HepG2 (cell line): Measurements from ENCODE around the gene HES2. TPM values are rescaled to one million over a fixed set of nuclear protein-coding genes. Genes with fewer than 3 reads are reported as not detected.

Experiments
- GFI1 ChIP-seq: sonication (generic); formaldehyde crosslinking; IDR thresholded peaks from 2 replicates; pipeline ENCODE4 v1.5.0; 2020; ENCODE audit warnings: missing genetic modification reagents, mild to moderate bottlenecking, borderline replicate concordance
- GZF1 ChIP-seq: sonication (generic); formaldehyde crosslinking; IDR thresholded peaks from 2 replicates; pipeline ENCODE4 v1.5.1; 2020; ENCODE audit warnings: mild to moderate bottlenecking, missing genetic modification reagents
- IKZF5 ChIP-seq: IDR thresholded peaks from 2 replicates; pipeline ENCODE4 v1.6.1; 2018; ENCODE audit warnings: missing genetic modification reagents, mild to moderate bottlenecking, missing compliant biosample characterization
- UBTF ChIP-seq: sonication (generic); formaldehyde crosslinking; IDR thresholded peaks from 2 replicates; pipeline ENCODE4 v1.4.0; 2020; ENCODE audit warnings: mild to moderate bottlenecking, missing genetic modification reagents
- ZBTB1 ChIP-seq: sonication (generic); formaldehyde crosslinking; IDR thresholded peaks from 2 replicates; pipeline ENCODE4 v1.4.0; 2020; ENCODE audit warnings: missing genetic modification reagents, borderline replicate concordance
- ZNF513 ChIP-seq: sonication (generic); formaldehyde crosslinking; conservative IDR thresholded peaks from 2 replicates; pipeline ENCODE4 v1.5.0; 2020; ENCODE audit warnings: missing genetic modification reagents
- ZNF567 ChIP-seq: sonication (generic); formaldehyde crosslinking; IDR thresholded peaks from 2 replicates; pipeline ENCODE4 v1.8.1; 2023; ENCODE audit warnings: mild to moderate bottlenecking, missing genetic modification reagents, borderline replicate concordance
- ZNF691 ChIP-seq: sonication (generic); formaldehyde crosslinking; IDR thresholded peaks from 2 replicates; pipeline ENCODE4 v1.4.0; 2020; ENCODE audit warnings: missing genetic modification reagents, low read depth, mild to moderate bottlenecking, borderline replicate concordance
- ZXDC ChIP-seq: sonication (generic); formaldehyde crosslinking; IDR thresholded peaks from 2 replicates; pipeline ENCODE4 v1.5.0; 2020; ENCODE audit warnings: mild to moderate bottlenecking, missing genetic modification reagents
- polyA plus RNA-seq, 8 experiments: library from polyadenylated mRNA; depleted of rRNA in 3 of 8; stranded (reverse) in 7 of 8; unstranded in 1 of 8; fragments of >200 nt; fragmentation: Illumina TruSeq in 4 of 8; extraction: Trizol in 4 of 8; gene quantifications; 2 replicates each; pipeline versions ENCODE4 v1.2.1 to v1.2.3, GENCODE V29; 2011 to 2016; ENCODE audit warnings: low read depth in 4 of 8, missing spikeins in 1 of 8, mixed read lengths in 1 of 8; ENCODE audit not compliant: insufficient read depth in 1 of 8
- total RNA-seq, 5 experiments: library from RNA; depleted of rRNA; stranded (reverse); fragments of >200 nt; fragmentation: Illumina TruSeq; extraction: Trizol; gene quantifications; 2 replicates each; pipeline ENCODE4 v1.2.3, GENCODE V29; 2016; ENCODE audit warnings: low read depth in 1 of 5
- TF ChIP-seq, protein P1 (sequence below): sonication (generic); formaldehyde crosslinking; IDR thresholded peaks from 2 replicates; pipeline ENCODE4 v1.4.0; 2020; ENCODE audit warnings: missing genetic modification reagents, borderline replicate concordance
- TF ChIP-seq, protein P2 (sequence below): sonication (generic); formaldehyde crosslinking; IDR thresholded peaks from 2 replicates; pipeline ENCODE4 v1.4.0; 2020; ENCODE audit warnings: mild to moderate bottlenecking, low read depth, missing genetic modification reagents

Gene HES2
- total and polyA plus RNA-seq, 2 of the 13 experiments (the other 11 are each of a cell fraction or from before 2014, with no cell fraction given) = 0.11 to 0.17 TPM

GRCh38 chr1:6373961-6374720 is 45.6 kb downstream of the HES2 start (continued):
- TF ChIP-seq UBTF (CRISPR knock-in tag) (no peak), GFI1 (CRISPR knock-in tag) (no peak), IKZF5 (CRISPR knock-in tag) (no peak), GZF1 (no peak), ZNF691 (CRISPR knock-in tag) (no peak), ZBTB1 (CRISPR knock-in tag) (no peak), ZNF567 (CRISPR knock-in tag) (no peak), ZNF513 (no peak), ZXDC (CRISPR knock-in tag) (no peak)
- TF ChIP-seq, protein P1, sequence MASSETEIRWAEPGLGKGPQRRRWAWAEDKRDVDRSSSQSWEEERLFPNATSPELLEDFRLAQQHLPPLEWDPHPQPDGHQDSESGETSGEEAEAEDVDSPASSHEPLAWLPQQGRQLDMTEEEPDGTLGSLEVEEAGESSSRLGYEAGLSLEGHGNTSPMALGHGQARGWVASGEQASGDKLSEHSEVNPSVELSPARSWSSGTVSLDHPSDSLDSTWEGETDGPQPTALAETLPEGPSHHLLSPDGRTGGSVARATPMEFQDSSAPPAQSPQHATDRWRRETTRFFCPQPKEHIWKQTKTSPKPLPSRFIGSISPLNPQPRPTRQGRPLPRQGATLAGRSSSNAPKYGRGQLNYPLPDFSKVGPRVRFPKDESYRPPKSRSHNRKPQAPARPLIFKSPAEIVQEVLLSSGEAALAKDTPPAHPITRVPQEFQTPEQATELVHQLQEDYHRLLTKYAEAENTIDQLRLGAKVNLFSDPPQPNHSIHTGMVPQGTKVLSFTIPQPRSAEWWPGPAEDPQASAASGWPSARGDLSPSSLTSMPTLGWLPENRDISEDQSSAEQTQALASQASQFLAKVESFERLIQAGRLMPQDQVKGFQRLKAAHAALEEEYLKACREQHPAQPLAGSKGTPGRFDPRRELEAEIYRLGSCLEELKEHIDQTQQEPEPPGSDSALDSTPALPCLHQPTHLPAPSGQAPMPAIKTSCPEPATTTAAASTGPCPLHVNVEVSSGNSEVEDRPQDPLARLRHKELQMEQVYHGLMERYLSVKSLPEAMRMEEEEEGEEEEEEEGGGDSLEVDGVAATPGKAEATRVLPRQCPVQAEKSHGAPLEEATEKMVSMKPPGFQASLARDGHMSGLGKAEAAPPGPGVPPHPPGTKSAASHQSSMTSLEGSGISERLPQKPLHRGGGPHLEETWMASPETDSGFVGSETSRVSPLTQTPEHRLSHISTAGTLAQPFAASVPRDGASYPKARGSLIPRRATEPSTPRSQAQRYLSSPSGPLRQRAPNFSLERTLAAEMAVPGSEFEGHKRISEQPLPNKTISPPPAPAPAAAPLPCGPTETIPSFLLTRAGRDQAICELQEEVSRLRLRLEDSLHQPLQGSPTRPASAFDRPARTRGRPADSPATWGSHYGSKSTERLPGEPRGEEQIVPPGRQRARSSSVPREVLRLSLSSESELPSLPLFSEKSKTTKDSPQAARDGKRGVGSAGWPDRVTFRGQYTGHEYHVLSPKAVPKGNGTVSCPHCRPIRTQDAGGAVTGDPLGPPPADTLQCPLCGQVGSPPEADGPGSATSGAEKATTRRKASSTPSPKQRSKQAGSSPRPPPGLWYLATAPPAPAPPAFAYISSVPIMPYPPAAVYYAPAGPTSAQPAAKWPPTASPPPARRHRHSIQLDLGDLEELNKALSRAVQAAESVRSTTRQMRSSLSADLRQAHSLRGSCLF (CRISPR knock-in tag) = no peak
- TF ChIP-seq, protein P2, sequence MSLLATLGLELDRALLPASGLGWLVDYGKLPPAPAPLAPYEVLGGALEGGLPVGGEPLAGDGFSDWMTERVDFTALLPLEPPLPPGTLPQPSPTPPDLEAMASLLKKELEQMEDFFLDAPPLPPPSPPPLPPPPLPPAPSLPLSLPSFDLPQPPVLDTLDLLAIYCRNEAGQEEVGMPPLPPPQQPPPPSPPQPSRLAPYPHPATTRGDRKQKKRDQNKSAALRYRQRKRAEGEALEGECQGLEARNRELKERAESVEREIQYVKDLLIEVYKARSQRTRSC (CRISPR knock-in tag) = no peak
